Neural crest cell (in vitro differentiated cells): Measurements from ENCODE around the gene C12orf57. TPM values are rescaled to one million over a fixed set of nuclear protein-coding genes. Genes with fewer than 3 reads are reported as not detected.

ENCODE experiments used
- DNase-seq: peaks from one replicate; pipeline ENCODE4 v3.0.0; 2021; ENCODE audit warnings: low read depth, mixed read lengths, low spot score
- H3K27ac Mint-ChIP-seq: one replicate; pipeline ENCODE4 v1.8.0; 2021; ENCODE audit warnings: mild to moderate bottlenecking, mixed read lengths; ENCODE audit not compliant: unreplicated experiment
- H3K27me3 Mint-ChIP-seq: 2 replicates; pipeline ENCODE4 v1.8.0; 2021; ENCODE audit warnings: low read depth, mild to moderate bottlenecking, mixed read lengths
- H3K36me3 Mint-ChIP-seq: 2 replicates; pipeline ENCODE4 v1.8.0; 2021; ENCODE audit warnings: low read depth, mild to moderate bottlenecking, mixed read lengths
- H3K4me1 Mint-ChIP-seq: 2 replicates; pipeline ENCODE4 v1.8.0; 2021; ENCODE audit warnings: mixed read lengths
- H3K4me3 Mint-ChIP-seq: one replicate; pipeline ENCODE4 v1.8.0; 2021; ENCODE audit warnings: mild to moderate bottlenecking, mixed read lengths
- H3K9me3 Mint-ChIP-seq: 2 replicates; pipeline ENCODE4 v1.8.0; 2021; ENCODE audit warnings: mixed read lengths
- CTCF ChIP-seq: fragments of 200-600 bp; sonication (generic); conservative IDR thresholded peaks from 2 replicates; pipeline ENCODE4 v1.5.0; 2021; ENCODE audit warnings: antibody characterized with exemption, mild to moderate bottlenecking
- total RNA-seq: library from RNA; stranded (reverse); gene quantifications from 2 replicates; pipeline ENCODE4 v1.2.1, GENCODE V29; 2021

Gene C12orf57
- total RNA-seq, 1 donor from 2014 or later = 298 TPM

- TF ChIP-seq CTCF = no peak
- no peaks in the 10 kb centered on the region for H3K27me3 Mint-ChIP-seq
- H3K4me3 Mint-ChIP-seq = no peak overlapping the region
- H3K4me1 Mint-ChIP-seq = peaks cover 11% of the 10 kb centered on the region
- DNase-seq = no peak
- H3K9me3 Mint-ChIP-seq = no peaks in the 10 kb centered on the region
- no peak overlapping the region for H3K27ac Mint-ChIP-seq
- no peaks in the 10 kb centered on the region for H3K36me3 Mint-ChIP-seq
Measured at GRCh38 chr12:6955108-6956020, 11.5 kb downstream of the C12orf57 start.

DNA sequence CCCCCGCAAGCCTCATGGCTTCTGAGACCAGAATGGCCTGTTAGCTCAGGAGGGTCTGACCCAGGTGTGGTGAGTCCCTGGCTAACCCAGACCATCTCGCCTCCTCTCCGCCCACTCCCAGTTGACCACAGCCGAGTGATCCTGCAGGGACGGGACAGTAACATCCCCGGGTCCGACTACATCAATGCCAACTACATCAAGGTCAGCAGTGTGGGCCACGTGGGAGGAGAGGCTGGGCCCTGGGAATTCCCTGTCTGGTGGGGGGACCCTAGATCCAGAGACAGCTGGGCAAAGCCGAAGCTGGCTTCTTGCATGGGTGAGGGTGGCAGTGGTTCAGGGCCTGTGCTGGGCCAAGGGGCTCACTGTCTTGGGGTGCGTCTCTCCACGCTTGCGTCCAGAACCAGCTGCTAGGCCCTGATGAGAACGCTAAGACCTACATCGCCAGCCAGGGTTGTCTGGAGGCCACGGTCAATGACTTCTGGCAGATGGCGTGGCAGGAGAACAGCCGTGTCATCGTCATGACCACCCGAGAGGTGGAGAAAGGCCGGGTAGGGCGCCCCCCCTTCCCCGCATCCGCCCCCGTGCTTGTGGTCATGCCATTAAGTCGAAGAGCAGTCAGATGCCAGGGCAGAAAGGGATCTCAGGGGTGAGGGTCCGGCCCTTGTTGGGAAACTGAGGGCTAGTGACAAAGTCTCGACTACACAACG is 12.4 kb downstream of the C12orf57 start:
- Mint-ChIP-seq H3K4me3 (no peak overlapping the region), H3K27me3 (no peaks in the 10 kb centered on the region), H3K9me3 (no peaks in the 10 kb centered on the region), H3K27ac (no peak overlapping the region), H3K36me3 (no peaks in the 10 kb centered on the region), H3K4me1 (peaks cover 12% of the 10 kb centered on the region)
- no peak for TF ChIP-seq CTCF
- no peak for DNase-seq

- H3K36me3 Mint-ChIP-seq = no peaks in the 10 kb centered on the region
- H3K4me3 Mint-ChIP-seq = no peak overlapping the region
- H3K27ac Mint-ChIP-seq = no peak overlapping the region
- peaks cover 22% of the 10 kb centered on the region for H3K4me1 Mint-ChIP-seq
- TF ChIP-seq CTCF = no peak
- no peak for DNase-seq
- no peaks in the 10 kb centered on the region for H3K9me3 Mint-ChIP-seq
- no peaks in the 10 kb centered on the region for H3K27me3 Mint-ChIP-seq
Measured at GRCh38 chr12:6957151-6957701, 13.4 kb downstream of the C12orf57 start.

DNA sequence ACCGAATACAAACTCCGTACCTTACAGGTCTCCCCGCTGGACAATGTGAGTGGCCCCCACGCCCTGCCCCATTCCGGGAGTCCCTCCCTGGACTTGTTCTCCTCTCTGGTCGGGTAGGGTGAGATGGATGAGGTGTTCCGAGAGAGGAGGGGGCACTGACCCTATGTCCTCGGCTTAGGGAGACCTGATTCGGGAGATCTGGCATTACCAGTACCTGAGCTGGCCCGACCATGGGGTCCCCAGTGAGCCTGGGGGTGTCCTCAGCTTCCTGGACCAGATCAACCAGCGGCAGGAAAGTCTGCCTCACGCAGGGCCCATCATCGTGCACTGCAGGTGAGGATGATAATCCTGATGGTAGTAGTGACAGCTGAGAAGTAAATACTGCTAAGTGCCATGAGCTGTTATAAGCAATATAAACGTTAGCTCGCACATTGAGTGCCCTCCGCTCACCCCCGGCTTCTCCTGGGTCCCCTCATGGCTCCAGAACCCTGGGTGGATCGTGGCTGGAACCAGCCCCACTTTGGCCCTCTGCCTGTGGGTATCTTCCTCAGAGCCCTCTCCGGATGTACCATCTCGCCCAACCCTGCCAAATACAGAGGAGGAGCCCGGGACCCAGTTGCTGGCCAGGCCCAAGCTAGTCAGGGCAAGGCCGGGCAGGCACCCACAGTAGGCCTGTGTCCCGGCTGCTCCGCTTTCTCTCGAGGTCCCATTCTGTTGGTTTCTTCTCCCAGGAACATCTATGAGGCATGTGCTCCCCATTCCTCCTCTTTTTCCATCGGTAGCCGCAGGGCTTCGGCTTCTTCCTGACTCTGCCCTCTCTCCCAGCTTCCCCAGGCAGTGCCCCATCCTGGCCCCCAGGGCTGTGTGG is 14.2 kb downstream of the C12orf57 start:
- no peak overlapping the region for H3K27ac Mint-ChIP-seq
- H3K36me3 Mint-ChIP-seq = no peaks in the 10 kb centered on the region
- TF ChIP-seq CTCF = no peak
- no peak overlapping the region for H3K4me3 Mint-ChIP-seq
- no peak for DNase-seq
- peaks cover 17% of the 10 kb centered on the region for H3K4me1 Mint-ChIP-seq
- no peaks in the 10 kb centered on the region for H3K9me3 Mint-ChIP-seq
- H3K27me3 Mint-ChIP-seq = no peaks in the 10 kb centered on the region

- Mint-ChIP-seq H3K4me1 (peaks cover 17% of the 10 kb centered on the region), H3K4me3 (no peak overlapping the region), H3K27me3 (no peaks in the 10 kb centered on the region), H3K36me3 (no peaks in the 10 kb centered on the region), H3K9me3 (no peaks in the 10 kb centered on the region), H3K27ac (no peak overlapping the region)
- TF ChIP-seq CTCF = no peak
- DNase-seq = no peak
Measured at GRCh38 chr12:6958609-6959057, 14.8 kb downstream of the C12orf57 start.
